Fibroblast of the aortic adventitia (primary cell): ENCODE results near the gene OPN4. TPM values are rescaled to one million over a fixed set of nuclear protein-coding genes. Genes with fewer than 3 reads are reported as not detected.
"Not testable (repeated sequence)": the region's sequence is repeated elsewhere in the genome, so short reads cannot be mapped to it uniquely, and the experiment has no call there.

Experiments
- DNase-seq: peaks from one replicate; pipeline ENCODE4 v3.0.0-alpha.2; 2010; ENCODE audit warnings: low read depth
- H3K4me3 ChIP-seq: 2 replicates; pipeline ENCODE4 v1.5.1; 2011; ENCODE audit warnings: low read depth, mild to moderate bottlenecking, control low read depth, low read length, moderate library complexity
- CTCF ChIP-seq: IDR thresholded peaks from 2 replicates; pipeline ENCODE4 v1.5.1; 2011; ENCODE audit warnings: mild to moderate bottlenecking, low read length, control low read depth, inconsistent platforms; ENCODE audit not compliant: insufficient read depth
- total RNA-seq: library from RNA; depleted of rRNA; stranded (reverse); fragments of >200 nt; gene quantifications from 2 replicates; pipeline ENCODE4 v1.2.3, GENCODE V29; 2012; ENCODE audit warnings: low replicate concordance

OPN4 gene
- total RNA-seq: not detected in 2 replicates

- no peak for DNase-seq
- no peak for TF ChIP-seq CTCF
- H3K4me3 ChIP-seq: no peak within 1 kb of the TSS
Observed at GRCh38 chr10:86654411-86655172, at the start of gene OPN4. Gene OPN4, plus strand, starts transcription at chr10:86654547. Its CDS starts 237 bp downstream, at chr10:86654784.

- TF ChIP-seq CTCF: no peak
- H3K4me3 ChIP-seq: no peak overlapping the region
- DNase-seq: no peak
Observed at GRCh38 chr10:86607674-86608073, 46.7 kb upstream of the OPN4 start.

GRCh38 chr10:86609920-86610319 lies 44.4 kb upstream of the OPN4 start:
- no peak for DNase-seq
- no peak overlapping the region for H3K4me3 ChIP-seq
- TF ChIP-seq CTCF: no peak

GRCh38 chr10:86611386-86611785 lies 43.0 kb upstream of the OPN4 start:
- no peak for TF ChIP-seq CTCF
- H3K4me3 ChIP-seq: no peak overlapping the region
- no peak for DNase-seq

GRCh38 chr10:86613096-86613495 lies 41.3 kb upstream of the OPN4 start:
- no peak for TF ChIP-seq CTCF
- no peak for DNase-seq
- H3K4me3 ChIP-seq: no peak overlapping the region

- no peak for DNase-seq
- no peak overlapping the region for H3K4me3 ChIP-seq
- no peak for TF ChIP-seq CTCF
Observed at GRCh38 chr10:86613905-86614304, 40.4 kb upstream of the OPN4 start.

GRCh38 chr10:86614853-86615252 lies 39.5 kb upstream of the OPN4 start:
- TF ChIP-seq CTCF: no peak
- DNase-seq: no peak
- no peak overlapping the region for H3K4me3 ChIP-seq

- H3K4me3 ChIP-seq, DNase-seq: not testable (repeated sequence)
Observed at GRCh38 chr10:86617278-86617677, 37.1 kb upstream of the OPN4 start.
